HTR-8/SVneo (cell line): ENCODE results near the gene BAHCC1.
"Not testable (repeated sequence)": the region's sequence is repeated elsewhere in the genome, so short reads cannot be mapped to it uniquely, and the experiment has no call there.

Experiments used
- DNase-seq: peaks from one replicate; pipeline ENCODE4 v3.0.0; 2011; ENCODE audit warnings: low spot score, mixed read lengths; ENCODE audit not compliant: insufficient read length
- FAIRE-seq: peaks from 2 replicates; lab custom pipeline; 2011; peaks lifted over from hg19 to GRCh38; lab: Jason Lieb, UNC

Gene BAHCC1

DNA sequence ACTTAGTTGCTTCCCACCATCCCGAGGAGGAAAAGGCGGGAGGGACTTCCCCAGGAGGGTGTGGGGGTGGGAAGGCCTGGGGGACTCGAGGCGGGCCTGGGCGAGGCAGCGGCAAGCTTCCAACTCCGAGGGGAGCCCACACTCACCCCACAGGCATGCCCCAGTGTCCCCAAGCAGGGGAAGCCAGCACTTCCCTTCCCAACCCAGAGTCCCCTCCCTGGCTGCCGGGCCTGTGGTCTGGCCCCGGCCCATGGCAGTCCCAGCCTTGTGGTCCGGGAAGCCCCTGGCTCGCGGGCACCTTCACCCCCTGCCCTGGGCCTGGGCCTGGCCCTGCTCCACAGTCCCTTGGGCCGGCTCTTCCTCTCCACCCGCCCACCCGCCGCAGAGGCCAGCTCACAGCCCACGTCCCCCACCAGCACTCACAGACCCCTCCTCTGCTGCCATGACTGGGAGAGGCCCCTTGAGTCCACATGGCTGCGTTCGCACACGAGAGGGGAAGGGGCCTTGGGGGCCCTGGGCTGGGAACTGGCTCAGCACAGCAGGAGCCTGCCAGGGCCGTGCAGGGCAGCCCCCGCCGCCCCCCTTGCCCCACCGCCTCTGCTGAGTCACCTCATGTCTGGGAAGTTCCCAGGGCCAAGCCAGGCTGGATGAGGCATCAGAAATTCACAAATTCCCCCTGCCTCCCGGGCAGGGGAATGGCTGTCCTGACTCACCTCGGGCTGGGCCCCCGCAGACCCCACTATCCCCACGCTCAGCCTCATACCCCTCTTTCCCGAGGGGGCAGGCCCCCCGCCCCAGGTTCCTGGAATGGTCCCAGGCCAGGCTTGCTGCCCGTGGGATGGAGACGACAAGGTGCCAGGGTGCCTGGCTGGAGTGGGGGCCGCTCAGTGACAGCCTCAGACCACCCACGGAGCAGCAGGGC, 27.8 kb downstream of the BAHCC1 start:
- DNase-seq, result peak; percentile 91
- peak; percentile 95 for FAIRE-seq

GRCh38 chr17:81423698-81424071, 28.4 kb downstream of the BAHCC1 start:
- no peak for FAIRE-seq
- DNase-seq, result no peak

- no peak for FAIRE-seq
- no peak for DNase-seq
Measured at GRCh38 chr17:81424151-81425017, 29.1 kb downstream of the BAHCC1 start.

- DNase-seq, FAIRE-seq: not testable (repeated sequence)
Measured at GRCh38 chr17:81425041-81425440, 29.8 kb downstream of the BAHCC1 start.

DNA sequence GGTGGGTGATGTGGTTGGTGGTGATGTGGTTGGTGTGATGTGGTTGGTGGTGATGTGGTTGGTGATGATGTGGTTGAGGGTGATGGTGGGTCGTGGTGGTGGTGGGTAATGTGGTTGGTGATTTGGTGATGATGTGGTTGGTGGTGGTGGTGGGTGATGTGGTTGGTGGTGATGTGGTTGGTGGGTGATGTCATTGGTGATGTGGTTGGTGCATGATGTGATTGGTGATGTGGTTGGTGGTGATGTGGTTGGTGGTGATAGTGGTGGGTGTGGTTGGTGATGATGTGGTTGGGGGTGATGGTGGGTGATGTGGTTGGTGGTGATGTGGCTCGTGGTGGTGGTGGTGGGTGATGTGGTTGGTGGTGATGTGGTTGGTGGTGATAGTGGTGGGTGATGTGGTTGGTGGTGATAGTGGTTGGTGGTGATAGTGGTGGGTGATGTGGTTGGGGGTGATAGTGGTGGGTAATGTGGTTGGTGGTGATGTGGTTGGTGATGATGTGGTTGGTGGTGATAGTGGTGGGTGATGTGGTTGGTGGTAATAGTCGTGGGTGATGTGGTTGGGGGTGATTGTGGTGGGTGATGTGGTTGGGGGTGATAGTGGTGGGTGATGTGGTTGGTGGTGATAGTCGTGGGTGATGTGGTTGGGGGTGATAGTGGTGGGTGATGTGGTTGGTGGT, 30.6 kb downstream of the BAHCC1 start:
- FAIRE-seq, DNase-seq: not testable (repeated sequence)

- no peak for FAIRE-seq
- no peak for DNase-seq
Measured at GRCh38 chr17:81426393-81427172, 31.3 kb downstream of the BAHCC1 start.

DNA sequence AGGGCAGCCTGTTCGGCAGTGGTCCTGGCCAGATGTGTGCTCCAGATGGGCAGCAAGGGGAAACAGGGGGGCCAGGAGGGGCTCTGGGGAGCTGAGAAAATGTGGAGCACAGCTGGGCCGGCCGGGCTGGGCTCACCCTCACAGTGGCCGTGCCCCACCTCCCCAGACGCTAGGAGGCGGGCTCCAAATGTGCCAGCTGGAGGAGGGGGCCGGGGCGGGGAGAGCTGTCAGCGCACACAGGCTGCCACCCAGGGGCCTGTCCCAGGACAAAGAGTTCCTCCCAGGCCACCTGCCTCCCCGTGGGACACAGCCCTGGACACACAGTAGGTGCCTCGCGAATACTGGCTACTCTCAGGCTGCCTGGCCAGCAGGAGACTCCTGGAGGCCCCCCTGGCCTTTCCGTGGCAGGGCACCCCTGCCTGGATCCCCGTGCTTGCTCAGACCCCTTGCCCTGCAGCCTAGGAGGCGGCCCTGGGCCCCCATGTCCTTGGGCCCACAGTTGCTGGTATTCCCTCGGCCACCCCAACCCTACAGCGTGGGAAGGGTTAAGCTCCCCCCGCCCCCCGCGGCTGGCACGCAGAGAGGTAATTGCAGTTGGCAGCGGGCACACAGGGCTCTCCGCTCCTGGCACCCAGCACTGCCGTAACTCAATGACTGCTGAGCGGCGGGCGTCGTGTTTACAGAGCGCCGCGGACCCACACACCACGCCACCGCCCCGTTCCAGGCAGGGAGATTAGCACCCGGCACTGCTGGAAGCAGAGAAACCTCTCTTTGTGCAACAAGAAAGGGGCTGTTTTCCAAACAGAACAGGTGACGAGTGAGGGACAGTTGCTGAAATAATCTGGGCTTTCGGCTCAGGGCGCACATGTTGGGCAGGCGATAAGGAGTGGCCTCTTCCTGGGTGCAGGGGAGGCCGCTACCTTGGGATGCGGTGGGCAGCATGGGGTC, 32.2 kb downstream of the BAHCC1 start:
- FAIRE-seq (no peak), DNase-seq (no peak)

- FAIRE-seq (no peak), DNase-seq (no peak)
Measured at GRCh38 chr17:81428121-81428515, 32.9 kb downstream of the BAHCC1 start.

DNA sequence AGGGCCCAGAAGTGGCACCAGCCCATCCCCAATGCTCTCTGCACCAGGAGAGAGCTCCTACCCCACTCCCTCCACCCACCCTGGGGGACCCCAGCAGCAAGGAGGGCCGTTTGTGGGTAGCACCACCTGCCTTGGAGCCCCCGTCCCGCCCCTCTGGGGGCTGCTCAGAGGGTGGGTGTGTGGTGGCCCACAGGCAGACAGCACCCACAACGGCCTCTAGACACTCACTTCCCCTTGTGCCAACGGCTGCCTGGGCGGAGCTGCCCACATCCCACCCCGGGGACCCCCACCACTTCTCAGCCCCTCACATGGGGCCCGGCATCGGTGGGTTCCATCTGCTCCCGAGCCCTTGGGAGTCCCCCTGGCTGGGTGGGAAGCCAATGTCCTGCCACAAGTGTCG, 33.3 kb downstream of the BAHCC1 start:
- no peak for DNase-seq

GRCh38 chr17:81428948-81429774, 33.9 kb downstream of the BAHCC1 start:
- FAIRE-seq (no peak), DNase-seq (no peak)

More for the DNA sequence above, 33.3 kb downstream of the BAHCC1 start:
- no peak for FAIRE-seq

DNA sequence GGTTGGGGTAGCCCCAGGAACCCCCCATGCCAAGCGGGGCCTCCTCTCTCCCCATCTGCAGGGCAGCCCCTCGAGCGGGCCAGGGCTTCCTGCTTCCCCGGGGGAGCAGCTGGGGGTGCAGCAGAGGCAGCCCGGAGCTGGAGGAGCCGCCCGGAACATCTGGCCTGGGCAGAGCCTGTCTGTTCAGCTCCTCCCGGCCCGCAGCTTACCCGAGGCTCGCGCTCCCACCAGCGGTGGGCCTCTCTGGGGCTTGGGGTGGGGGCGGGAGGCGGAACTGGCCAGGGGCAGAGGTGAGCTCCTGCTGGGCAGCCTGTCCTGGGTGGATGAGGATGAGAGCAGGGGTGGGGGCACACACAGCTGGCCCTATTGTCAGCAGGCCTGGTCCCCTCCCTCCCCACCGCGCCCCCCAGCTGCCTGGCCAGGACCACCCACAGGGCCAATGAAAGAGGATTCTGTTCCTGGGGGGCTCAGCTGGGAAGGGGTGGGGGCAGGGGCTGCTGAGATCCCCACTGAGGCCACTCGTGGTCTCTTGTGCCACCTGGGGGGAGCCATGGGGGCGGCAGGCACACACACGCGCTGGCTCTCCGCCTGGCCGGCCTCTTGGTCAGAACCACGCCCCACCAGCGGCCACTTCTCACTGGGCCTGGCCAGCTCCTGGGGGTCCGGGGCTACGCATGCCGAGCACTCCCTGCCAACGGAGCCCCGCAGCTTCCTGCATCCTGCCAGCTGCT, 34.7 kb downstream of the BAHCC1 start:
- DNase-seq (no peak), FAIRE-seq (no peak)

- no peak for DNase-seq
- no peak for FAIRE-seq
Measured at GRCh38 chr17:81431545-81432482, 36.6 kb downstream of the BAHCC1 start.

- FAIRE-seq (no peak), DNase-seq (no peak)
Measured at GRCh38 chr17:81432941-81433340, 37.7 kb downstream of the BAHCC1 start.

DNA sequence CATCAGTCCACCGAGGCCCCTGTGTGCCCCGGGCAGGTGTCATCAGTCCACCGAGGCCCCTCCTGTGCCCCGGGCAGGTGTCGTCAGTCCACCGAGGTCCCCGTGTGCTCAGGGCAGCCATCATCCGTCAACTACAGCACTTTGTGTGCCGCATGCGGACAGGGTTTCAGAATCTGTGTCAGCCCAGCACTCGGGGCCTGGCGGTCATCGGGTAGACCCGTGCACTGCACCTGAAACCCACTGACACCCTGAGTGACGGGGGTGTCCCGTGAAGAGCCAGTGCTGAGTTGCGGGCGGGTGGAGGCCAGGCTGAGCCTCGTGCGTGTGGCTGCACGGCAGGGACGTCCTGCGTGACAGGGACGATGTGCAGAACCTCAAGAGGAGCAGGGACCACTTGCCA, 38.4 kb downstream of the BAHCC1 start:
- DNase-seq (no peak), FAIRE-seq (no peak)

DNA sequence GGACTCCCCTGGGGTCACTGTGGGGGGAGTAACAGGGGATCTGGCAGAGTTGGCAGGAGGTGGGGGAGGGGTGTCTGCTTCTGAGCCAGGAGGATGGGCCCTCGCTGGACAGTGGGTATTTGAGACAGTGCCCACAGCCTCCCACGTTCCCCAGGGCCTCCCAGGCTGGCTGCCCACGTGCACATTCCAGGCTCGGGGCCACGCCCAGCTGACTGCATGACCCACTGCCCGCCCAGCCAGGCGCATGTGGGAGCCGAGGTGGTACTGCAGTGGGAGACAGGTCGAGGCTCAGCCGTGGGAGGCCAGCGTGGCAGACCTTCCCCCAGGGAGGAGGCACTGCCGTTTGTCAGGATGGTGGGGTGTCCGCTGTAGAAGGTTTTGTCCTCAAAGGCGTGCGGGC, 38.8 kb downstream of the BAHCC1 start:
- DNase-seq, result peak; percentile 29
- no peak for FAIRE-seq
